ENCODE measurements around the gene TTR.

DNA sequence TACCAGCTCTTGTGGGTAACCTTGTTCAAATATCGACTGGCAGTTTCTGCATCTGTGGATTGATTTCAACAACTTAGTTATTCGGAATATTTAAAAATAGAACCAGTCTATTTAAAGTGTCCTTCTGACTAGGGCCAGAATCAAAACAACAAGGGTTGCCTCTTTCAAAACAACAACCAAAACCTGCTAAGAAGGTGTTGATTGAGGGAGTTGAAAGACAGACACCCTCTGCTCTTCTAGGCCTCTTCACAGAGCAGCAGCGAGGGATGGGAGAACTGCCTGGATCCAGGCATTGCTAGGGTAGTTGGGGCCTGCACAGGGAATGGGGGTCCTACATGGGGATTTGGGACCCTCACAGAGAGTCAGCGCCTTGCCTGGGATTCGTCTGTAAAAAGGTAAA, 19.8 kb downstream of the TTR start:
- TF ChIP-seq RBM22 (optimal IDR thresholded peaks at IDR 0.05; ENCODE audit: low read length) (no peak), ZNF678 (CRISPR knock-in tag; IDR thresholded peaks at IDR 0.05) (no peak), TBP (CRISPR knock-in tag; IDR thresholded peaks at IDR 0.05) (no peak), ZC3H13 (CRISPR knock-in tag; IDR thresholded peaks at IDR 0.05) (no peak), ZNF337 (CRISPR knock-in tag; IDR thresholded peaks at IDR 0.05; ENCODE audit: borderline replicate concordance, low read depth) (no peak), ZNF24 (IDR thresholded peaks at IDR 0.05) (no peak), ZSCAN25 (CRISPR knock-in tag; IDR thresholded peaks at IDR 0.05) (no peak), CTCF (CRISPR knock-in tag; IDR thresholded peaks at IDR 0.05) (no peak), ZNF652 (CRISPR knock-in tag; IDR thresholded peaks at IDR 0.05; ENCODE audit: borderline replicate concordance, low read depth) (no peak)

Data from HepG2 (cell line).